ENCODE results near the gene WDR93.

GRCh38 chr15:89669941-89670340 is 20.7 kb upstream of the WDR93 start:
- TF ChIP-seq CTCF (IDR thresholded peaks at IDR 0.05) (no peak), POLR2A (IDR thresholded peaks at IDR 0.05) (no peak)
